GM21447 (cell line): Measurements from ENCODE around the gene SERTAD1.

ENCODE experiments used
- ATAC-seq: cut with Tn5 transposase; IDR thresholded peaks from one replicate; pipeline ENCODE4 v1.9.1; 2021; ENCODE audit not compliant: unreplicated experiment

SERTAD1 gene

GRCh38 chr19:40407714-40408597 is 17.8 kb downstream of the SERTAD1 start:
- no peak for ATAC-seq

- ATAC-seq: peak; percentile 76
Observed at GRCh38 chr19:40403262-40403984, 22.4 kb downstream of the SERTAD1 start.

GRCh38 chr19:40400559-40400958 is 25.2 kb downstream of the SERTAD1 start:
- ATAC-seq: no peak

- ATAC-seq: no peak
Observed at GRCh38 chr19:40398417-40399131, 27.2 kb downstream of the SERTAD1 start.

- ATAC-seq: no peak
Observed at GRCh38 chr19:40397568-40397906, 28.3 kb downstream of the SERTAD1 start.

- ATAC-seq: no peak
Observed at GRCh38 chr19:40396886-40397567, 28.8 kb downstream of the SERTAD1 start.

GRCh38 chr19:40395956-40396355 is 29.8 kb downstream of the SERTAD1 start:
- ATAC-seq: no peak

- no peak for ATAC-seq
Observed at GRCh38 chr19:40394816-40395210, 31.0 kb downstream of the SERTAD1 start.

- ATAC-seq: no peak
Observed at GRCh38 chr19:40393894-40394815, 31.6 kb downstream of the SERTAD1 start.

GRCh38 chr19:40392894-40393517 is 32.8 kb downstream of the SERTAD1 start:
- ATAC-seq: no peak

GRCh38 chr19:40392123-40392522 is 33.7 kb downstream of the SERTAD1 start:
- ATAC-seq: no peak

- no peak for ATAC-seq
Observed at GRCh38 chr19:40390084-40390742, 35.6 kb downstream of the SERTAD1 start, which contains the start of gene HIPK4. Gene HIPK4 (minus strand): TSS chr19:40390181. CDS start chr19:40389902, 279 bp downstream.

GRCh38 chr19:40389404-40390083 is 36.2 kb downstream of the SERTAD1 start:
- ATAC-seq: no peak

- no peak for ATAC-seq
Observed at GRCh38 chr19:40388481-40388880, 37.3 kb downstream of the SERTAD1 start.

- ATAC-seq: no peak
Observed at GRCh38 chr19:40387155-40387554, 38.6 kb downstream of the SERTAD1 start.

GRCh38 chr19:40383668-40384248 is 42.0 kb downstream of the SERTAD1 start:
- ATAC-seq: no peak

- no peak for ATAC-seq
Observed at GRCh38 chr19:40381321-40381720, 44.5 kb downstream of the SERTAD1 start.
